OCI-LY7 (cell line): ENCODE measurements around the gene ZGRF1. TPM values are rescaled to one million over a fixed set of nuclear protein-coding genes. Genes with fewer than 3 reads are reported as not detected.

Experiments used
- BruUV-seq: library from RNA; stranded (reverse); fragments of 400-500 nt; replicated peaks from 2 replicates; lab custom pipeline; 2021; lab: Mats Ljungman, UMichigan
- CTCF ChIA-PET: fragments of 300-600 bp; sonication (Branson Sonifier 250); formaldehyde crosslinking; loops from one replicate; lab custom pipeline; 2022; ENCODE audit warnings: antibody characterized with exemption; ENCODE audit not compliant: unreplicated experiment; lab: Charles Lee
- POLR2A ChIA-PET: fragments of 300-600 bp; sonication (Branson Sonifier 250); formaldehyde crosslinking; loops from one replicate; lab custom pipeline; 2022; ENCODE audit warnings: antibody characterized with exemption; lab: Charles Lee
- DNase-seq: peaks from one replicate; pipeline ENCODE4 v3.0.0-alpha.2; 2015; ENCODE audit warnings: low spot score
- H2AFZ ChIP-seq: fragments of 200-600 bp; sonication (generic), shearing (Covaris generic); 2 replicates; pipeline ENCODE4 v1.6.1; 2014; ENCODE audit warnings: mild to moderate bottlenecking, antibody characterized with exemption, low read length, moderate library complexity
- H3K27ac ChIP-seq: fragments of 200-600 bp; sonication (generic); 2 replicates; pipeline ENCODE4 v1.5.1; 2014; ENCODE audit warnings: mixed run types, low read depth, mild to moderate bottlenecking, moderate library complexity, low read length, inconsistent platforms; ENCODE audit not compliant: poor library complexity, severe bottlenecking
- H3K36me3 ChIP-seq: fragments of 200-600 bp; sonication (generic); 2 replicates; pipeline ENCODE4 v1.6.1; 2014; ENCODE audit warnings: mild to moderate bottlenecking, antibody characterized with exemption, low read length, moderate library complexity, mixed read lengths; ENCODE audit not compliant: insufficient read depth
- H3K4me1 ChIP-seq: fragments of 200-600 bp; sonication (generic); 2 replicates; pipeline ENCODE4 v1.5.1; 2014; ENCODE audit warnings: mild to moderate bottlenecking, low read length; ENCODE audit not compliant: insufficient read depth, poor library complexity, severe bottlenecking
- H3K4me2 ChIP-seq: fragments of 200-600 bp; sonication (generic); 2 replicates; pipeline ENCODE4 v1.6.1; 2014; ENCODE audit warnings: mild to moderate bottlenecking, low read length
- H3K4me3 ChIP-seq: fragments of 200-600 bp; sonication (generic); 2 replicates; pipeline ENCODE4 v1.5.1; 2014; ENCODE audit warnings: mild to moderate bottlenecking, low read depth, low read length; ENCODE audit not compliant: poor library complexity, severe bottlenecking
- H3K79me2 ChIP-seq: fragments of 200-600 bp; sonication (generic); 2 replicates; pipeline ENCODE4 v1.6.1; 2016; ENCODE audit warnings: low read depth, mild to moderate bottlenecking, low read length, moderate library complexity, mixed read lengths; ENCODE audit not compliant: insufficient read depth
- H3K9me2 ChIP-seq: fragments of 200-600 bp; sonication (generic); 2 replicates; pipeline ENCODE4 v1.6.1; 2016; ENCODE audit warnings: mild to moderate bottlenecking, low read length, mixed read lengths; ENCODE audit not compliant: insufficient read depth
- H3K9me3 ChIP-seq: fragments of 200-600 bp; sonication (generic); 2 replicates; pipeline ENCODE4 v1.6.1; 2014; ENCODE audit warnings: mild to moderate bottlenecking, mixed run types, low read length, mixed read lengths
- H4K20me1 ChIP-seq: fragments of 200-600 bp; sonication (generic); 2 replicates; pipeline ENCODE4 v1.6.1; 2014; ENCODE audit warnings: mild to moderate bottlenecking, antibody characterized with exemption, low read length, moderate library complexity, mixed read lengths; ENCODE audit not compliant: insufficient read depth
- EZH2phosphoT487 ChIP-seq: fragments of 200-600 bp; sonication (generic); IDR thresholded peaks from 2 replicates; pipeline ENCODE4 v1.6.1; 2018; ENCODE audit warnings: low read depth, borderline replicate concordance, mild to moderate bottlenecking, mixed run types, antibody characterized with exemption, low read length, moderate library complexity, mixed read lengths
- intact Hi-C: fragments of 100-400 bp; cut with micrococcal nuclease; formaldehyde crosslinking; loops from one replicate; pipeline ENCODE4 v1.10.0; 2022; ENCODE audit not compliant: unreplicated experiment
- total RNA-seq, 2 experiments: library from RNA; depleted of rRNA in 1 of 2; stranded (reverse); fragments of >200 nt in 1 of 2; shearing (Covaris generic) in 1 of 2; gene quantifications; 2 replicates each; pipeline ENCODE4 v1.2.3, GENCODE V29; 2014 to 2022
- TF ChIP-seq, protein P1 (sequence below): fragments of 200-600 bp; sonication (generic); conservative IDR thresholded peaks from 2 replicates; pipeline ENCODE4 v1.5.1; 2014; ENCODE audit warnings: mild to moderate bottlenecking, antibody characterized with exemption, low read length, moderate library complexity, mixed read lengths

ZGRF1 gene
- total RNA-seq, 2 experiments from 2014 or later, result 54.4 to 68.1 TPM

DNA sequence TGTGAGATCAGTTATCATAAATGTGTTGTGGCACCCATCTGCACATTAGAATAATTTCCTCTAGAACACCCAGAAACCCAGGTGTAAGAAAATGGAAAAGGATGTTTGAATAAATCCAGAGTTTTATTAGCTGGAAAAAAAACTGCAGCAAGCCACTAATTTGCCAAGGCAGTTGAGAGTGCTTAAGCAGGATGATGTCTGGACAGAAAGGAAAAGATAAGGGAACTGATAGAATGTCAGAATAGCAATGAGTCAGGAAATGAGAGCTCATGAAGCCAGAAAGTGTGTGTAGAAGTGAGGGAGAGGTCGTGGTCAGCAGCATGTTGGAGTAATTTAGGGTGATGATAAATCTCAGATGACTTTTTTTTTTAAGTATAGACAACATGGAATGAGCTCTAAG lies 105.6 kb downstream of the ZGRF1 start:
- Histone ChIP-seq H3K9me2 (no peaks in the 10 kb centered on the region), H3K4me2 (no peak overlapping the region), H4K20me1 (no peaks in the 10 kb centered on the region), H3K36me3 (no peaks in the 10 kb centered on the region), H3K9me3 (no peaks in the 10 kb centered on the region), H3K4me3 (no peak overlapping the region), H3K27ac (no peak overlapping the region), H3K4me1 (no peaks in the 10 kb centered on the region), H2AFZ (no peak overlapping the region), H3K79me2 (no peaks in the 10 kb centered on the region)
- intact Hi-C loops, result no loop called here
- DNase-seq, result no peak
- POLR2A ChIA-PET, result interaction anchor here (0.5 to 1.0 kb wide), 4 partner anchors 9 to 155 kb away, joined by 3 to 4 read pairs (median 3); no protein-coding TSS in a partner anchor
- CTCF ChIA-PET, result no interaction called here
- BruUV-seq, result no TSS peak
- TF ChIP-seq EZH2phosphoT487, result no peak
- TF ChIP-seq, protein P1, sequence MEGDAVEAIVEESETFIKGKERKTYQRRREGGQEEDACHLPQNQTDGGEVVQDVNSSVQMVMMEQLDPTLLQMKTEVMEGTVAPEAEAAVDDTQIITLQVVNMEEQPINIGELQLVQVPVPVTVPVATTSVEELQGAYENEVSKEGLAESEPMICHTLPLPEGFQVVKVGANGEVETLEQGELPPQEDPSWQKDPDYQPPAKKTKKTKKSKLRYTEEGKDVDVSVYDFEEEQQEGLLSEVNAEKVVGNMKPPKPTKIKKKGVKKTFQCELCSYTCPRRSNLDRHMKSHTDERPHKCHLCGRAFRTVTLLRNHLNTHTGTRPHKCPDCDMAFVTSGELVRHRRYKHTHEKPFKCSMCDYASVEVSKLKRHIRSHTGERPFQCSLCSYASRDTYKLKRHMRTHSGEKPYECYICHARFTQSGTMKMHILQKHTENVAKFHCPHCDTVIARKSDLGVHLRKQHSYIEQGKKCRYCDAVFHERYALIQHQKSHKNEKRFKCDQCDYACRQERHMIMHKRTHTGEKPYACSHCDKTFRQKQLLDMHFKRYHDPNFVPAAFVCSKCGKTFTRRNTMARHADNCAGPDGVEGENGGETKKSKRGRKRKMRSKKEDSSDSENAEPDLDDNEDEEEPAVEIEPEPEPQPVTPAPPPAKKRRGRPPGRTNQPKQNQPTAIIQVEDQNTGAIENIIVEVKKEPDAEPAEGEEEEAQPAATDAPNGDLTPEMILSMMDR, result no peak

DNA sequence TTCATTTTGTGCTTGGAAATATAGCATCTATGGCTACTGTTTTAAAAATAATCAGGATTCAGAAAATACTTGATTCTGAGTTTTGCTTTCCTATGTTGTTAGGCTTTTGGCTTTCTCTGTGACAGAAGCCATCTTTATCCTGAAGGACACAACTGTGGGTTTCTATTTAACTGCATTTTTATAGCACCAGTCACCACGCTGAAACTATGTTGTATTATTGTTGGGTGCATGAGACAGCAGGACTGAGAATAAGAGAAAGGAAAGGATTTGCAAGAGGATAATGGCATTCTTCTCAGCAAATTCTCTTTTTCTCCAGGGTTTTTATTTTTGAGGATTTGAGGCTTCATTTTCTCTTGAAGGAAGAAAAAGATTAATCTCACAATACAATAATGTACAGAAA lies 110.6 kb downstream of the ZGRF1 start:
- H3K79me2 ChIP-seq, result no peaks in the 10 kb centered on the region
- BruUV-seq, result no TSS peak
- CTCF ChIA-PET, result no interaction called here

More for the DNA sequence above, 110.6 kb downstream of the ZGRF1 start:
- TF ChIP-seq, protein P1, result no peak
- TF ChIP-seq EZH2phosphoT487, result no peak
- Histone ChIP-seq H4K20me1 (no peaks in the 10 kb centered on the region), H3K9me3 (no peaks in the 10 kb centered on the region), H3K27ac (no peak overlapping the region), H2AFZ (no peak overlapping the region), H3K4me2 (no peak overlapping the region), H3K4me3 (no peak overlapping the region), H3K9me2 (no peaks in the 10 kb centered on the region), H3K36me3 (no peaks in the 10 kb centered on the region), H3K4me1 (peaks cover 20% of the 10 kb centered on the region)
- intact Hi-C loops, result no loop called here
- POLR2A ChIA-PET, result no interaction called here
- DNase-seq, result no peak
